Stimulated activated CD8-positive, alpha-beta memory T cell treated with anti-CD3 and anti-CD28 coated beads, Interleukin-7, amount 100 ng/mL, for 48 hours (primary cell): ENCODE measurements around the gene ANKS1A.
"Not testable (repeated sequence)": the region's sequence is repeated elsewhere in the genome, so short reads cannot be mapped to it uniquely, and the experiment has no call there.

Experiments used
- DNase-seq, 2 donors: peaks; one replicate each; pipeline ENCODE4 v3.0.0-alpha.2; 2020; ENCODE audit warnings: low read depth in 1 of 2; ENCODE audit errors: extremely low read depth in 1 of 2

ANKS1A gene

DNA sequence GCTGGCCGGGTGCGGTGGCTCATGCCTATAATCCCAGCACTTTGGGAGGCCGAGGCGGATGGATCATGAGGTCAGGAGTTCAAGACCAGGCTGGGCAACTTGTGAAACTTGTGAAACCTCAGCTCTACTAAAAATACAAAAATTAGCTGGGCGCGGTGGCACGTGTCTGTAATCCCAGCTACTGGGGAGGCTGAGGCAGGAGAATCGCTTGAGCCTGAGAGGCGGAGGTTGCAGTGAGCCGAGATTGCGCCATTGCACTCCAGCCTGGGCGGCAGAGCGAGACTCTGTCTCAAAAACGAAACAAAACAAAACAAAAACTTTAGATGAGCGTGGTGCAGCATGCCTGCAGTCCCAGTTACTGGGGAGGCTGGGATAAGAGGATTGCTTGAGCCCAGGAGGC is 3.2 kb upstream of the ANKS1A start:
- DNase-seq, result not testable (repeated sequence)

DNA sequence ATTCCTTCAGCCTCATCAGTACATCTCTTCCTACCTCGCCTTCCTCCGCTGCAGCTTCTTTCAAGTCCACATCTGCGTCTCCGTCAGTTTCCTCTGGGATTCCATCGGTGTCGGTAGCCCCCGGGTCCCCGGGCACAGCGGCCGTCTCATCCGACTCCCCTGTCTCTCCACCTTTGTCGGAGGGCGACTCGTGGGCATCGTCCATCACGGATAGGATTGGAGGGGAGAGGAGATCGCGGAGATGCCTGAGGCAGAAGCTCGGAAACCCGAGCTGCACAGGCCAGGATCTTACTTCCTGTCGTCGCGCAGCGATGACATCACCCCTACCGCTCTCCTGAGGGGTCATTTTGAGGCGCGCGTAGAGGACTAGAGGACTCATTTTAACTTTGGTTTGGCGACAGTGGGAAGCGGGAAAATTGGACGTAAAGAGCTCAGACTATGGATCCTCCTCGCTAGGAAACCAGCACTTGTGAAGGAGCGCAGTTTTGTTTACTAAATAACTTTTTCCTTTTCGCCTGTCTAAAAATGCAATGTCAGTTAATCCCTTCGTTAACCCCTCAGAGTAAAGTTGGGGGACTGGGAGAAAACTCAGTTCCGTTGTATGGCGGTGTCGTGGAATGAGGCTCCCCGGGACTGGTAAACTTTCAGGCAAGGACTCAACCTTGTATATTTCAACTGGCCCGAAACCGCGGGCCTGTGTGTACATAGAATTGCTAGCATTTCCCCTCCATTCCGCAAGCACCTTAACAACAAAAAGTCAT is 1.1 kb upstream of the ANKS1A start, which contains the start of gene TAF11:
TAF11 (minus strand) TSS at position 290 of the 761 bp plus-strand sequence; CDS start at position 205, 85 bp downstream.
- DNase-seq, result peak; percentile 68 to 89

GRCh38 chr6:34888514-34888856 is 570 bp upstream of the ANKS1A start:
- DNase-seq, result no peak

GRCh38 chr6:34890533-34890925 is 1.5 kb downstream of the ANKS1A start:
- no peak for DNase-seq

DNA sequence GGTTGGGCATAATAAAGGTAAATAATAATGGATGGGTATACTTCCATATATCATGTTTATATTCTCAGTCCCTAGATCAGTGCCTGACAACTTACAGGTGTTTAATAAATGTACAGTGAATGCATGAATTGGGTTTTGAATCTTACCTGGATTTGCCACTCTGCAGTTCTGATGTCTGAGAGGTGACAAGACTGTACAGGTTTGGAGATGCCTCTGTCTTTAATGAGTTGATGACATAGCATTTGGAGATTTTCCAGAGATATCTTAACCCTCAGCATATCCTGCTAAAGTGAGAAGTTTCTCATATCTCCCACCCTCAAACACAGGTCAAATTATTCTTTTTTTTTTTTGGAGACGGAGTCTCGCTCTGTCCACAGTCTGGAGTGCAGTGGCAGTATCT is 2.2 kb downstream of the ANKS1A start:
- no peak for DNase-seq

DNA sequence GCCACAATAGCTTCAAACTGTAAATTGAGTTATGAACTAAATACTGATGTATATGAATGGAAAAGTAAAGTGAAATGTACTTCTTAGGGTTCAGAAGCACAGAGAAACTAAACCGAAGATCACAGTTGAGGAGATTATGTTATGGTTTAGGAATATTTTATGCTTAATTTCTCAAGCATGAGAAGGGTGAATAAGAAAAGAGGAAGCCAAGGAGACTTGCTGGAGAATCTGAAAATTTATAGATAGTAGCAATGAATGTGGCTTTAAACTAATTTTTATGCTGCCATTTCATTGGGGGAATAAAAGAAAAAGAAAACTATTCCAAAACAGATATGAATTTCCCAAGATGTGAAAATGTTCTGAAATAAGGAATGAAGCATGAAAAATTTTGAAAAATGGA is 5.6 kb downstream of the ANKS1A start:
- no peak for DNase-seq

DNA sequence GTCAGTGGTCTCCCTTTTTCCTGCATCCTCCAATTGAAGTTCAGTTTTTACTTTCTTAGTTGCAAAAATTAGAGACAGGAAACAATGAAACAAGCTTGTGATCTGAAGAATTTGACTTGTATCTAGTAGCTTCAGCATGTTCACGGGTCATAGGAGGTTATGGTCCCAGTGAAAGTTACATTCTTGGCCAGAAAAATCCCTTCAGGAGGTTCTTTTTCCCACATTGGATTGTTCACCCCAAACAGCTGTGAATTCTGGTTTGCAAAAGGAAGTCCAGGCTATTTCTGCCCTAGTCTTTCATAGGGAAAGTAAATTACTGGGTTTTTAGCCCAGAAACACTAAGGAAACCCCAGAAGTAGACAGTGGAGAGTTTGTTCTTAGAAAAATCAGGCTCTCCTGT is 8.1 kb downstream of the ANKS1A start:
- no peak for DNase-seq

GRCh38 chr6:34897716-34898115 is 8.7 kb downstream of the ANKS1A start:
- DNase-seq, result no peak

- not testable (repeated sequence) for DNase-seq
These were observed 10.7 kb downstream of the ANKS1A start for GRCh38 chr6:34899748-34900147.

DNA sequence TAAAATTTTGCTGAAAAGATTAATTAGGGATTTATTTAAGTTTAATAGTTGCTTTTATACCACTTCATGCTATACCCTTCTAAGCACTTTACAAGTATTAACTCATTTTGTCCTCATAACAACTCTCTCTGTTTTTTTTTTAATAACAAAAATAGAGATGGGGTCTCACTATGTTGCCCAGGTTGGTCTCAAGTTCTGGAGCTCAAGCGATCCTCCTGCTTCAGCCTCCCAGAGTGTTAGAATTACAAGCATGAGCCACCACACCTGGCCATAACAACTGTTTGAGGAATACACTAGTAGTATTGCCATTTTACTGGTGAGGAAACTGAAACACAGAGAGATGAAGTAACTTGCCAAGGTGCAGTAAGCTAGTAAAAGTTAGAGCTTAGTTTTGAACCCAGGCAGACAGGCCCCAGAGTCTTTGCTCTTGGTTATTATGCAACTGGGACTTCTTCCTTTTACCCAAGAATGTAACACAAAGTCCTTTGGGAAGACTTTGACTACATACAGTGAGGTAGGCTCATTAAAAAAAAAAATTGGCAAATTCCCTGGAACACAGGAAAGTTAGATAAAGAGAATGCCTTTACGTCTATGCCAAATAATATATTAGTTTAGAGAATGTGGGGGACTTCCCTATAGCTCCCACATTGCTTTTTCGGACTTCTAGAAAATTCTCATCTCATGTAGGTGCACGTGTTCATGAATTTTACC is 11.4 kb downstream of the ANKS1A start:
- DNase-seq, result no peak

- no peak for DNase-seq
These were observed 12.9 kb downstream of the ANKS1A start for GRCh38 chr6:34901930-34902329.

- DNase-seq, result no peak
These were observed 16.0 kb downstream of the ANKS1A start for GRCh38 chr6:34904990-34905613.

DNA sequence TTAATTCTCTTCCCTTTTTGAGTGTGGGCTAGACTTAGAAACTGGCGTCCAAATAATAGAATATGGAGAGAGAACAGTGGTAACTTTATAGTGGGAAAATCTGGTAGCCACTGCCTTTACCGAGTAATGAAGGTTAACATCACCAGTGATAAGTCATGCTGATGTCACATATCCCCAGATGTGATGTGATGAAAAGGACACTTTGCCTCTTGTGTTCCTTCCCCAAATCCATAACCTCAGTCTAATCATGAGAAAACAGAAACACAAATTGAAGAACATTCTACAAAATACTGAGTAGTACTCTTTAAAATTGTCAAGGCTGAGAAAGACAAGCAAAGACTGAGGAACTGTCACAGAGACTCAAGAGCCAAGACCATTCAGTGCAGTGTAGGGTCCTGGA is 17.8 kb downstream of the ANKS1A start:
- DNase-seq, result no peak

DNA sequence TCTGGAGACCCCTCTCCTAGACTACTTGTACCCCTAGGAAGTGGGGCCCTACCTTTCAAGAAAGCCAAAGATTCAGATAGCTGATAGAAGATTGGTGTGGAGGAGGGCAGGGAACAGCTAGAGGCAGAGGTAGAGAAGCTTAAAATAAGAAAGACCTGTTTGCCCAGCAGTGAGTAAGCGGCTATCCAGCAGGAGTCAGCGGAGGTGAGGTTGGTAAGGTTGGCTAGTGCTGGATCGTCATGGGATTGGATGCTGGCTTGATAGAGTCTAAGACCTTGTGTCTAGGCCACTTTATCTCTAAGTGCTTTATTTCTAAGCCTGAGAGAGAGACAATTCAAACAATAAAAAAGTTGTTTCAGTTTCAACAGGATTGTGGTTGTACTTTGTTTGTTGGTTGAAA is 19.1 kb downstream of the ANKS1A start:
- no peak for DNase-seq

GRCh38 chr6:34909320-34909883 is 20.3 kb downstream of the ANKS1A start:
- no peak for DNase-seq

DNA sequence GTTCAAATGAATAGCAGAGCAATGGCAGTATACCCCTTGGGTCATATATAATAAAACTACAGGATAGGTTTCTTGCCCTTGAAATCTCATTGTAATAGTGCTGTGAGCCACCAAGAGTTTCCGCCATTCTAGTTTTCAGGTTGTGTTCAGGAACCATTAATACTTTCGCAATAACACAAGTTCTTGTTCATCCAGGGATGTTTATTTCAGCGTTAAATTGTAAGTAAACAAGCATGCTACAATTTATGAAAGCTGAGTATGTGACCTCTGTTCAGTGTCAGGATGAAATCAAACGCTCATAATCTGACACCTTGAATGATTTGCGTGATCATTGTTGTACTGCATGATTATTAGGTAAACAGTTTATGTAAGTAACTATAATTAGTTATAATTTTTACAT is 22.8 kb downstream of the ANKS1A start:
- no peak for DNase-seq

GRCh38 chr6:34912715-34913464 is 23.8 kb downstream of the ANKS1A start:
- DNase-seq, result peak; percentile 1 to 22

- no peak for DNase-seq
These were observed 25.3 kb downstream of the ANKS1A start for GRCh38 chr6:34914358-34914757.

- DNase-seq, result no peak
These were observed 27.4 kb downstream of the ANKS1A start for GRCh38 chr6:34916348-34916967.

- no peak for DNase-seq
These were observed 28.7 kb downstream of the ANKS1A start for GRCh38 chr6:34917626-34918285.
